H7 (cell line): Measurements from ENCODE around the gene PLAA. TPM values are rescaled to one million over a fixed set of nuclear protein-coding genes. Genes with fewer than 3 reads are reported as not detected.

ENCODE experiments used
- DNase-seq: peaks from one replicate; pipeline ENCODE4 v3.0.0; 2012
- H3K27me3 ChIP-seq: 2 replicates; pipeline ENCODE4 v1.6.0; 2011; ENCODE audit warnings: mild to moderate bottlenecking, low read length; ENCODE audit not compliant: control insufficient read depth, insufficient read depth
- H3K36me3 ChIP-seq: replicated peaks from 2 replicates; pipeline ENCODE4 v1.5.1; 2011; ENCODE audit warnings: low read length; ENCODE audit not compliant: control insufficient read depth, insufficient read depth
- H3K4me3 ChIP-seq: 2 replicates; pipeline ENCODE4 v1.5.1; 2011; ENCODE audit warnings: low read depth, mild to moderate bottlenecking, control low read depth, low read length, moderate library complexity; ENCODE audit not compliant: insufficient read depth
- total RNA-seq: library from RNA; depleted of rRNA; stranded (reverse); fragments of >200 nt; shearing (Covaris generic); gene quantifications from 2 replicates; pipeline ENCODE4 v1.2.3, GENCODE V29; 2014; rRNA removed

Gene PLAA
- 44.6 and 46.5 TPM in 2 replicates for total RNA-seq

GRCh38 chr9:26946753-26947727 lies at the start of gene PLAA:
TSS of gene PLAA (minus strand) at chr9:26947242. CDS start at chr9:26947045, 197 bp downstream.
- peak within 1 kb of the TSS; percentile 98 for H3K4me3 ChIP-seq
- H3K36me3 ChIP-seq = no peaks in the 10 kb centered on the region
- peak; percentile 92 for DNase-seq
- H3K27me3 ChIP-seq = no peaks in the 10 kb centered on the region

- Histone ChIP-seq H3K27me3 (no peaks in the 10 kb centered on the region), H3K36me3 (no peaks in the 10 kb centered on the region; the same call in 1 of the 2 replicates), H3K4me3 (no peak overlapping the region)
- no peak for DNase-seq
These were observed 48.8 kb upstream of the PLAA start for GRCh38 chr9:26995810-26996209.

- Histone ChIP-seq H3K4me3 (no peak overlapping the region), H3K27me3 (no peaks in the 10 kb centered on the region), H3K36me3 (no peaks in the 10 kb centered on the region; the same call in none of the 2 replicates)
- DNase-seq = no peak
These were observed 36.3 kb upstream of the PLAA start for GRCh38 chr9:26983340-26983739.

- no peaks in the 10 kb centered on the region; the same call in 1 of the 2 replicates for H3K36me3 ChIP-seq
- H3K4me3 ChIP-seq = peak overlapping the region; percentile 32
- H3K27me3 ChIP-seq = no peaks in the 10 kb centered on the region
- DNase-seq = peak; percentile 23
These were observed 29.0 kb upstream of the PLAA start for GRCh38 chr9:26975728-26976707.

GRCh38 chr9:26974927-26975326 lies 27.9 kb upstream of the PLAA start:
- DNase-seq = no peak
- Histone ChIP-seq H3K27me3 (no peaks in the 10 kb centered on the region), H3K36me3 (no peaks in the 10 kb centered on the region; the same call in 1 of the 2 replicates), H3K4me3 (no peak overlapping the region)

GRCh38 chr9:26973989-26974388 lies 26.9 kb upstream of the PLAA start:
- DNase-seq = no peak
- Histone ChIP-seq H3K27me3 (no peaks in the 10 kb centered on the region), H3K4me3 (no peak overlapping the region), H3K36me3 (no peaks in the 10 kb centered on the region; the same call in 1 of the 2 replicates)

GRCh38 chr9:26971721-26972120 lies 24.7 kb upstream of the PLAA start:
- no peak for DNase-seq
- Histone ChIP-seq H3K36me3 (no peaks in the 10 kb centered on the region; the same call in 1 of the 2 replicates), H3K4me3 (no peak overlapping the region), H3K27me3 (no peaks in the 10 kb centered on the region)

- no peaks in the 10 kb centered on the region for H3K36me3 ChIP-seq
- DNase-seq = no peak
- peak overlapping the region; percentile 75 for H3K4me3 ChIP-seq
These were observed 9.8 kb upstream of the PLAA start for GRCh38 chr9:26956860-26957233.

GRCh38 chr9:26955921-26956859 lies 9.1 kb upstream of the PLAA start, which contains the start of gene IFT74:
TSS of gene IFT74 (plus strand) at chr9:26956412. CDS start at chr9:26961968, 5,556 bp downstream.
- Histone ChIP-seq H3K4me3 (peak within 1 kb of the TSS; percentile 75), H3K36me3 (no peaks in the 10 kb centered on the region)

More at GRCh38 chr9:26956860-26957233, 9.8 kb upstream of the PLAA start:
- H3K27me3 ChIP-seq = no peaks in the 10 kb centered on the region

GRCh38 chr9:26955222-26955903 lies 8.3 kb upstream of the PLAA start:
- Histone ChIP-seq H3K36me3 (no peaks in the 10 kb centered on the region), H3K4me3 (peak overlapping the region; percentile 75), H3K27me3 (no peaks in the 10 kb centered on the region)
- no peak for DNase-seq

More at GRCh38 chr9:26955921-26956859, 9.1 kb upstream of the PLAA start, which contains the start of gene IFT74:
- DNase-seq = peak; percentile 93
- H3K27me3 ChIP-seq = no peaks in the 10 kb centered on the region

- Histone ChIP-seq H3K4me3 (no peak overlapping the region), H3K36me3 (no peaks in the 10 kb centered on the region), H3K27me3 (no peaks in the 10 kb centered on the region)
- no peak for DNase-seq
These were observed 7.0 kb upstream of the PLAA start for GRCh38 chr9:26954050-26954508.

- H3K36me3 ChIP-seq = no peaks in the 10 kb centered on the region
- no peak overlapping the region for H3K4me3 ChIP-seq
- H3K27me3 ChIP-seq = no peaks in the 10 kb centered on the region
- no peak for DNase-seq
These were observed 4.8 kb upstream of the PLAA start for GRCh38 chr9:26951794-26952193.

GRCh38 chr9:26950521-26950920 lies 3.5 kb upstream of the PLAA start:
- Histone ChIP-seq H3K36me3 (no peaks in the 10 kb centered on the region), H3K27me3 (no peaks in the 10 kb centered on the region), H3K4me3 (no peak overlapping the region)
- DNase-seq = no peak
